ENCODE results near the gene DLGAP4.

- TF ChIP-seq CTCF (IDR thresholded peaks at IDR 0.05) = no peak
- no peak for TF ChIP-seq POLR2AphosphoS5 (IDR thresholded peaks at IDR 0.05)
- no peak for TF ChIP-seq POLR2A (IDR thresholded peaks at IDR 0.05)
These were observed 26.8 kb upstream of the DLGAP4 start for GRCh38 chr20:36279362-36279761.

All from breast epithelium (tissue), 3 donors.